NCI-H774 (cell line): ENCODE results near the gene IL32.
A peak's percentile ranks its signal among the peaks of the same experiment; 100 is the strongest.

Experiments
- DNase-seq: peaks from one replicate; lab custom pipeline; 2025; lab: John Stamatoyannopoulos, UW

IL32 gene

DNA sequence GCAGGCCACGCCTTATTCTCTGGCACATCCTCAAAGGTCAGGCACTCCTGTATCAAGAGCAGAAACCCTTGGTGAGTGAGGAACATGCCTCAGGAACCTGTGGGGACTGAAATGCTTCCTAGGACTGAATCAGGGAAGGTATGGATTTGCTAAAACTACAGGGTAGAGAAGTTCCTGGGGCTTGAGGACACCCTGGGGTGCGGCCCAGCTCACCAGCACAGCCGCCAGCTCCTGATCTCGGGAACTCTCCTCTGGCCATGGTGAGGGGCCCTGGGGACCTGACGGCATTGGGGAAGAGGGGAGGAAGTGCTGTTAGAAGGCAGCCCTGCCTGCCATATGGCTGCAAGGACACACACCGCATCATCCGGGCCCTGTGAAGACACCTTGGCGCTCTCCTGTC is 26.1 kb downstream of the IL32 start:
- DNase-seq, result no peak

DNA sequence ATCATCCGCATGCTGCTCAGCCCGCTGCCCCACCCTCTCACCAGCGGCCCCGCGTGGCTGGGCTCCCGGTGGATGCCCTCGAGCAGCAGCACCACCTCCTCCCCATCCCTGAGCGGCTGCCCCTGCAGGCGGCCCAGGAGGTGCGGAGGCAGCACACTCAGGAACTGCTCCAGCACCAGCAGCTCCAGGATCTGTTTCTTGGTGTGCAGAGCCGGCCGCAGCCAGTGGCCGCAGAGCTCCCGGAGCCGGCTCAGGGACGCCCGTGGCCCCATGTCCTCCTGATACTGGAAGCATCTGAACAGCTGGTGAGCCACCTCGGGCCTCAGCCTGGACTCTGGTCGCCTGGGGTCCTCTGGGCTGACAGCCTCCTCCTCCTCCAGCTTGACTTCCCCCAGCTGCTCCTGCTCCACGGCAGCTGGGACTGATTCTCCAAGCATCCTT is 27.1 kb downstream of the IL32 start:
- no peak for DNase-seq

DNA sequence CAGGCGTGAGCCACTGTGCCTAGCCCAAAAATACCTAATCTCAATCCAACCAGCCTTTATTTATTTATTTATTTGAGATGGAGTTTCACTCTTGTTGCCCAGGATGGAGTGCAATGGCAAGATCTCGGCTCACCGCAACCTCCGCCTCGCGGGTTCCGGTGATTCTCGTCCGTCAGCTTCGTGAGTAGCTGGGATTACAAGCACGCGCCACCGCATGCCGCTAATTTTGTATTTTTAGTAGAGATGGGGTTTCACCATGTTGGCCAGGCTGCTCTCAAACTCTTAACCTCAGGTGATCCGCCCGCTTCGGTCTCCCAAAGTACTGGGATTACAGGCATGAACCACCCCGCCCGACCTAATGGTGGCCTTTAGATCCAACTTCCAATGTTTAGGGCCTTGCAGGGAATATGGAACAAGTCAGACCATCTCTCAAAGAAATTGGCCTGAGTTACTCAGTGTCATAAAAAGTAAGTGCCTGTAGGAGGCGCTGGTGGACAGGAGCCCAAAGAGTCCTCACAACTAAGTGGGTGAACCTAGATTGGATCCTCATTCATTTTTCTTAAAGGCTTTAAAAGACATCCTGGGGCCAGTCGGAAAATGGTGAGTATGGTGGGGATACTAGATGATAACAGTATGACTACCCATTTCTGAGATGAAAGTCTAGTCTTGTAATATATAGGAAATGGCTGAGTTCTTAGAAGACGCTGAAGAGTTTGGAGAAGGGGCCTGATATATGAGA is 29.0 kb downstream of the IL32 start:
- DNase-seq, result peak; percentile 3

DNA sequence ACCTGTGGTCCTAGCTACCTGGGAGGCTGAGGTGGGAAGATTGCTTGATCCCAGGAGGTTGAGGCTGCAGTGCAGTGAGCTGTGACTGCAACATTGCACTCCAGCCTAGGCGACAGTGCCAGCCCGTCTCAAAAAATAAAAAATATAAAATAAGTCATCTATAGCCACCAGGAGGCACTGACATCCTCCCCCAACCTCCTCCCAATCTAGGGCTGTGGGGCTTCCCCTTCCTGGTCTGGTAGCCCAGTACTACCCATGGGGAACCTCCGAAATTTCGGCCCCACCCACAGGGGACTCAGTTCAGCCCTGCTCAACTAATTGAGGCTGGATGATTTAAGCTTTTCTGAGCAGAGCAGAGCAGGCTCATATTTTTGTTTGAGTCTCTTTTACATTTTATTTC is 30.4 kb downstream of the IL32 start:
- DNase-seq, result no peak

DNA sequence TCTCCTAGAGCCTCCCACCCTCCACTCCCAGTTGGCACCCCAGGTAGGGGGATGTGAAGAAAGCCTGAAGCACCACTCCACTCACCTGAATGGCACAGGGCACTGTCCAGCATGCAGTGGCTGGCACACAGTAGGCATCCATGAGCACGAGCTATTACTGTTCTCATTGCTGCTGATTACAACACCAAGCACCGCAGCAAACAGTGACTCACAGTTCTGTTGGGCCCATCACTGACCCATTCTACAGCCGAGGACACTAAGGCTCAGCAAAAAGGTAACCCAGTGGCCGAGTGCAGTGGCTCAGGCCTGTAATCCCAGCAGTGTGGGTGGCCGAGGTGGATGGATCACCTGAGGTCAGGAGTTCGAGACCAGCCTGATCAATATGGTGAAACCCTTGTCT is 30.9 kb downstream of the IL32 start:
- no peak for DNase-seq

DNA sequence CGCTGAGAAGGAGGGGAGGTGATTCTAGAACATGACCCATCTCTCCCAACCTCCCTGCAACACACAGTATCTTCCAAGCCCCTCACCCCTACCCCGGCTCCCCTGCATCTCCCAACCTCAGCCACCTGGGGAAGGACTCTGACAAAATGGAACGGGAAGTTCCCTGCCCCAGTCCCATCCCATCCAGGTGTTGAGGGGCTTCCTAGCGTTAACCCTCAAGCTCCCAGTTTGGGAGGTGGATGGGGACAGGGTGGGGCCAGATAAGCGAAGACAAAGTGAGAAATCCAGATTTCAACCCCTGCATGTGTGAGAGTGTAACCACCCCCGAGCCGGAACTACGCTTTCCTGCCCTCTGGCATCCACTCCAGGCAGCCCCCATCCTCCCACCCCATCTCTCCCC is 31.8 kb downstream of the IL32 start:
- no peak for DNase-seq

DNA sequence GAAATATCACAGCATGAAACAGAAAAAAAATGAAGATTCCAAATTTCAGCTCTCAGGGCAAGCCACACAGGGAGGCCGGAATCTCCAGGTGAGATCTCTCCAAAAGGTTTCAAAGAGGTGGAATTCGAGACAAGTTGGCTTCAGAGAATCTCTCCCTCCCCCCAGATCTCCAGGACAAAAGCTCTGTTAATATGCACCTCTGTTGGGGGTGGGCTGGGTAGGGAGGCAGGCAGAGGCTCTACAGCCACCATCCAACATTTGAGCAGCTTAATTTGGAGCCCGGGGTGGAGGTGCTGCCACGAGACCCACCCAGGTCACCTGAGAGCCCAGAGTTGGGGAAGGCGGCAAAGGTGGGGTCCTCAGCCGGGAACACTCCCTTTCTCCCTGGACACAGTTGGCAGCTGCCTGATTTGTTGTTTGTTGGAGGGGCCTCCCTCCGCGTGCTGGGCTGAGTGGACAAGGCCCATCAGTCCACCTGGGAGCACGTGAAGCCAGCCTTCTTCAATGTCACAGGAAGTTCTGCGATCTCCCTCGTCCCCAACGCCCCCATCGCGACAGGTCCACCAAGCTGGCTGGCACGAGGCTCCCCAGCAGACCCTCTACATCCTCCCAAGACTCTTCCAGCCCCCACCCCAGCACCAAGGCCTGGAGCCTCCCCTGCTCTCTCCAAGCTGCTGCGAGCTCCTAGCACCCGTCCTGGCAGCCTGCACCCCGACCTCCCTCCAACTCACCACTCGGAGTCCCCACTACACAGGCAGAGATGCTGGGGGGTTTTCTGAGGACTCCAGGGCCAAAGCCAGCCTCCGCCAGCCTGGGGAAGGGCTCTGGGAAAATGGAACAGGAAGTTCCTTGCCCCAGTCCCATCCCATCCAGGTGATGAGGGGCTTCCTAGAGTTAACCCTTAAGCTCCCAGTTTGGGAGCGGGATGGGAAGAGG is 33.3 kb downstream of the IL32 start, which contains the start of gene ZSCAN10:
ZSCAN10 (minus strand) TSS at position 836 of the 936 bp plus-strand sequence. CDS start 6,357 bp downstream, outside the sequence.
- DNase-seq, result no peak

DNA sequence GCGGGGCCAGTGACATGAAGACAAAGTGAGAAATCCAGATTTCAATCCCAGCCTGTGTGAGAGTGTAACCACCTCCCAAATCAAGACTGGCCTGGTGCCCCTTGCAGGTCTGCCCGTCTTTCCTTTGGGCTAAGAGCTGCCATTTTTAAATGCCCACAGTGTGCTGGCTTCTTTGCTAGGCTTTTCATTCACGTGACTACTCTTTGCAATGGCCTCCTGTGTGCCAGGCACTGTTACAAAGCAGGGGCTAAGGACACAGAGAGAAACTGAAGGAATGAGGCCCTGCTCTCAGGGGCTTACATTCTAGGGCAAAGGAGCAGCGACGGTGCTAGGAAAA is 33.9 kb downstream of the IL32 start:
- DNase-seq, result no peak

DNA sequence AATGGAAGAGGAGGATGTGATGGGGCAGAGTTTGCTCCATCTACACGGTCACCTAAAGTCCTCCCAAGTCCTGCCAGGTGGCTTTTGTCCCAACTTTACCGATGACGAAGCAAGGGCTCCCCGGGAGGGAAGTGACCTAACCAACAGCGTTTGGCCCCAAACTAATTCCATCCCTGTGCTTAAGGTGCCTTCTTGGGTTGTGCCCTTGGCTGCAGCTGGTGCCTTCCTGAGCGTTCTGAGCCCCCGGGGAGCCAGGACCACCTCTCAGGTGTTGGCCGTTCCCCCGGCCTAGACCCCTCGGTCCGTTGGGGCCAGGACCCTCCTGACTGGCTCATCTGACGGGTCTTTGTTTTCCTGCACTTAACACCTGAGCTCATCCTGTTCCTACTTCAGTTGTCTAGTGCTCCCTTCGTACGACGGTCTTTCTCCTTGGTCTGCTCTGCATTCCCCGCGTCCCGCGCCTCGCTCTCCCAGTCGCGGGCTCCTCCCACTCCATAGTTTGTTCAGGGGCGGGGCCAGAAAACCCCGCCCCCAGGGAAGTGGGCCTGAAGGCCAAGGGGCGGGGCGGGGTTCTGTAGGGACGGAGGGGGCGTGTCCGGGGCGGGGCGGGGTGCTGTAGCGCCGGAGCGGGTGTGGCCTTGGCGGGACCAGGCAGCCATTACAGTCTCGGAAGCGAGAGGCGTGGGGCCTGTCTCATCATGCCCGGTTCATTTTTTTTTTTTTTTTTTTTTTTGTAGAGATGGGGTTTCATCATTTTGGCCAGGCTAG is 34.5 kb downstream of the IL32 start:
- DNase-seq, result peak; percentile 91

DNA sequence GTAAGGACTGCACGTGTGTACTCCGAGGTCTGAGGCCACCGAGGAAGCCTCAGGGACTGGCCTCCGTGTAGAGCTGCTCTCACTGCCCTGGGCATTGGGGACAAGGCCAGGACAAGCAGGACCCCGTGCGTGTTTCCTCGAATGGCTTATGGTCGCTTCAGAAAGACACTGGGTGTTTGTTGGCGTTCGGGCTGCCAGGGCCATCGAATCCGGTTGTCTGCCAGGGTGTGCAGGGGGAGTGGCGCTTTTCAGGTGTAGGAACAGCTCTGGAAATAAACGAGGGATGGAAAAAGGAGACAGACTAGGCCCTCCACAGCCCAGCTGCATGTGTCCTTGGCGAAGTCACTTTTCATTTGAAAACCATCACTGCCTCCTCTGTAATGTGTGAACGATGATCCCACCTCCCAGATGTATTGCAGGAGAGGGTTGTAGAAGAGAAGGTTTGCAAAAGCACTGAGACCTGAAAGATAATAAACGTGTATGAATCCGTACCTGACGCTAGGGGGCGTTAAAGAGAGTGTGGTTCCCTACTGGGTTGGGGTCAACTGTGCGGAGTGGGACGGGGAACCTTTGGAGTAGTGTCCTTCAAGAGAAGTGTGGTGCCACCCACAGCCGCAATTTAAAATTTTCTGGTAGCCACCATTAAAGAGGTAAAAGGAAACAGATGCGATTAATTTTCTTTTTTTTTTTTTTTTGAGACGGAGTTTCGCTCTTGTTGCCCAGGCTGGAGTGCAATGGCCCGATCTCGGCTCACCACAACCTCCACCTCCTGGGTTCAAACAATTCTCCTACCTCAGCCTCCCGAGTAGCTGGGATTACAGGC is 35.8 kb downstream of the IL32 start:
- no peak for DNase-seq

DNA sequence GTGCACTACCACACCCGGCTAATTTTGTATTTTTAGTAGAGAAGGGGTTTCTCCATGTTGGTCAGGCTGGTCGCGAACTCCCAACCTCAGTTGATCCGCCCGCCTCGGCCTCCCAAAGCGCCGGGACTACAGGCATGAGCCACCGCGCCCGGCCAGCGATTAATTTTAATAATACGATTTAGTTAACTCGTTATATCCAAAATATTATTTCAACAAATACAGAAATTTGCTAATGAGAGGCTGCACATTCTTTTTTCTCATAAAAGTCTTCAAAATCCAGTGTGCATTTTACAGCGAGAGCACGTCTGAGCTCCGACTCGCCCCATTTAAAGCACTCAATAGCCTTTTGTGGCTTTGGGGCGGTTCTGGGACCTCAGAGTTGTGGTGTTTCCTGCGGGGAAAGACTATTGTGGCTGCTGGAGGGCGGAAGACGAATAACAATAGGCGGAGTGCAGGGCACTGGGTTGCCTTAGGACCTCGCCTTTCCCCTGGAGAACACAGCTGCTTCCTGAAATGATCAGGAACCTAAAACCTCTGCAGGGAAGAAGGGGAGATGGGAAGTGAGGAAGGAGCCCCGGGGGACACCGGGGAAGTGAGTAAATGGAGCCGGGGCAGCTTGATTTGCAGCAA is 36.5 kb downstream of the IL32 start:
- DNase-seq, result no peak

DNA sequence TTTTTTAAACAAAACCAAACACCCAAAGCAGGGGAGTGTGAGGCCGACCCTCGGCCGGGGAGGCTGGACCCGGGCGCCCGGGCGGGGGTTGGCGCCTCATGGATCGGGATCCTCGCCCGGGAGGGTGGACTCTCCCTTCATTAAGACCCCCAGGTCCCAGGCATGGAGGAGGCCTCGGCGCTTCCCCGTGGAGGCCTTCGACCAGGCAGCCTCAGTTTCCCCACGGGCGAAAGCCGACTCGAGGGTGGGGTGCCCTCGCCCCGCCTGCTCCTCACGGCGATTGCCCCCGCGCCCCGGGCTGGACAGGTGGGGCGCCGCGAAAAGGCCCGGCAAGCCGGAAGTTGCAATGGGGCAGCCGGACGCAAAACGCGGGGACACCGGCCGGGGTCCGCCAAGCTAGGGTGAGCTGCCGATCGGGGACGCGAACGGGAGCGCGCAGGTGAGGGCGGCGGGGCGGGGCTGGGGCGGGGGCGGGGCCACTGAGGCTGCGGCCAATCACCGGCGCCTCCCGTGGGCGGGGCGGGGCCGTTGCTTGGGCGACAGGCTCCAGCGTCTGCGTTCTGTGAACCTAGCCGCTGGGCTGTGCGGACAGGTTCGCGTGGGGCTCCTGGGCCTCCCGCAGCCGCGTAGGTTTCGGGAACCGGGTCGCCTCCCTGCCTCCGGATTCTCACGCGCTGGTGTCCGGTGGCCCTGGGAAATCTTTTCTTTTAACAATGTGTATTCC is 40.9 kb downstream of the IL32 start:
- peak; percentile 91 for DNase-seq

DNA sequence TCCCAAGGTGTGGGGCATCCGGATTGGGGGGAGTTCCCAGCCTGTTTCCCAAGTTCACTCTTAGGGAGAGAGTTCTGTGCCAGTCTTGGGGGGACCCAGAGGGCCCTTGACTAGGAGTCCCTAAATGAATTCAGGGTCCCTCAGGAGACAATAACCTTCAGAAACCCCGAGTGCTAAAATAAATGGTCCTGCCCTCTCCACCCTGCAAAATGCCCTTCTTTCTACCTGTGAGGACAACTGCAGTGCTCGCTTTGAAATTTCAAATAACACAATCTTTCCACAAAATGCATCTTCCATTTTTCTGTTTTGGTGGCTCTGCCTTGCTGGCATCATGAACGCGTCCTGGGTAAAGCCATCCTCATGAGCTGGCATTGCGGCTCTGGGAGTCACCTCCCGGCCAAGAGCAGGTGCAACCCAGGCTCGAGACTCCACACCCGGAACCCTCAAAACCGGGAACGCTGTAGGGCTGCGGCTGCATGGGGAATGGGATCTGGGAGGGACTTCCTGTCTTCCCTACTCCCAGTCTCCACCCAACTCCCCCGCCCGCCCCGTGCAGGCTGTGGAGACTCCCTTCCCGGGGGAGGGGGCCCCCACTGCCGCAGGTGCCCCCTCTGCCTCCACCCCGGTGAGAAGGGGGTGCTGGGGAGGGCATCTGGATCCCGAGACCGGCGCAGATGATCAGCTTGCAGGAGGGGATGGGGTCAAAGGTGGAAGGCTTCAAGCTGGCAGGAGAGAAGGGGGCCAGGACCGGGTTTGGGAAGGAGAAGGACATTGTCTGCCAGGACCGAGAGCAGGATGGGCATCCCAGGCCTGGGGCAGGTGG is 46.8 kb downstream of the IL32 start, which contains the start of gene ZNF205:
ZNF205 (plus strand) TSS at position 529 of the 823 bp plus-strand sequence. CDS start 845 bp downstream, outside the sequence.
- peak; percentile 77 for DNase-seq

DNA sequence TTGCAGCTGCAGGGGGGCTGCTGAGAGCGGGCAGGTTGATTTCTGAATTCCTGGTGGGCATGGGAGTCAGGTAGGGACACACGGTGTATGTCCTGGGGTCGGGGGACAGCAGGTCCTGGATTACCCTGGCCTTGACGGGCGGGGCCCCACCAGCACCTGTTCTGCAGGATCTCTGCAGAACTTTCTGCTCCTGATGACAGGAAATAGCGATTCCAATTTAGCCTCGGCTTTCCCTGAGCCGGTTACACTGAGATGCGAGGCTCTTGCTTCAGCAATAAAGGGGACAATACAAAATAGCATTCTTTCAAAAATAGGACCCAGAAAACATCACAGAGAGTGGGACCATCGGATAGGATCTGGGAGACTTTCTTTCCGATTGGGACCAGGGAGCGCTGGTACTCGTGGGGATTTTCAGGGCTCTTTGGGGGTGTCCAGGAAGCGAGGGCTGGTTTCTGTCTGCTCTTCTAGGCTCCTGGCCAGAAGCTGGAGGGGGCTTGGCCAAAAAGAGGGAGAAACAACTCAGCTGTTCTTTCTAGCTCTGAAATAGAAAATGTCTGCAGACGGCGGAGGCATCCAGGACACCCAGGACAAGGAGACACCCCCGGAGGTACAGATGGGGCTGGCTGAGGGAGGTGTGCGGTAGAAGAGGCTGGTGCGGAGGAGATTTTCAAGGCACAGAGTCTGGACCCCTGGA is 47.6 kb downstream of the IL32 start:
- DNase-seq, result no peak

DNA sequence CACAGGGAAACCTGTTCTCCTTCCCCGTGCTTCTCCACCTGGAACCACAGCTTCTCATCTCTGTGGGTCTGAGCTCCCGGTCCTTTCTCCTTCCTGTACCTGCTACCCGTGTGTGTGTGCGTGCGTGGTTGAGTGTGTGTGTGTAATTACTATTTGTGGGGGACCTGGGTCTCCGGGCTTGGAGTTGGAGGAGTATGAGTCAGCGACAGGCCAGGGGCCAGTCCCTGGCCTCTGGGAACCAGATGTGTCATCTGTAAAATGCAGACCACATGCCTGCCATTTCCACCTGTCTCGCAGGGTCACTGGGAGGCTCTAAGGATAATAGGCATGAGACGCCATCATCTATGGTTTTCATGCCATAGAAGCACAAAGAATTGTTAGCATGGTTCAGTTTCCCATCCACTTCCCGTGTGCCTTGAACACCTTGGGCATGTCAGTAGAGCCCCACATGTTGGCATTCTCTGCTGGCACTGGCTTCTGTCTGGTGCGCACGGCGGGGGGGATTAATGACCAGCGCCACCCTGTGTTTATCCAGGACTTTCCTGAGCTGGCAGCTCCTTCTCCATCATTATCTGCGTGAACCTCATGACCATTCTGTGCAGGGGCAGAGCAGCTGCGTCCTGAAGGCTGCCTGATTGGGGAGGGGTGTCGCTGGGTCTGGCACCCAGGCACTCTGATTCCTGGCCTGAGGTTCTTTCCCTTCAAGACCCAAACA is 48.5 kb downstream of the IL32 start:
- no peak for DNase-seq

DNA sequence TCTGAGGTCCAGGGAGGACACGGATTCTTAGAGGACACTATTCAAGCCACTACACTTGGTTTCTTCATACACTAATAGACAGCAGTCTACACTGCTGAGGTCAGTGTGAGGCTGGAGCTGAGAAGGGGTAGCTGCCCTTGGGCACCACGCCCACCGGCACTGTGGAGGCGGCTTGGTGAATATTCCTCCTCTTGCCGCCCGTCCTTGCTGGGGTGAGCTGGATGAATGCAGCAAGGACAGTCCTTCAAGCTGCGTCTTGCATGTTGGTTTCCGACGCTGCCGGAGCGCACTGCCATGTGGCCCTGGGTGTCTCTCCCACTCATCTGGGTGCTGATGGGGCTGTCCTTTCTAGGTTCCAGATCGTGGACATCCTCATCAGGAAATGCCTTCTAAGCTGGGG is 49.6 kb downstream of the IL32 start:
- no peak for DNase-seq

DNA sequence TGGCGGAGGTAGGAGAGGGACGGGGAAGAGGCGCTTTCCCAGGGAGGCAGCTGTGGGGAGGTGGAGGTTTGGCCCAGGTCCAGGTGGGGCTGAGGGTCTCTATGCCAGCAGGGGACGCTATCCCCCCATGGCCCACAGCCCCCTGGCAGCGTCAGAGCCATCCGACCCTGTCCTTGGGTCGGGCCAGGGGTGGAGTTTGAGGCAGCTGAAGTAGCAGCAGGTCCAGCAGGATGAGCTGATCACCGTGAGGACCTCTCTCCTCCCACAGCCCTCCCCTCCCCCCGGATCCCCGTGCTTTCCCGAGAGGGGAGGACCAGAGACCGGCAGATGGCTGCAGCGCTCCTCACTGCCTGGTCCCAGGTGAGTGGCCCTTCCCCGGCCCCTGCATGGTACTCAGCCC is 50.1 kb downstream of the IL32 start:
- no peak for DNase-seq

DNA sequence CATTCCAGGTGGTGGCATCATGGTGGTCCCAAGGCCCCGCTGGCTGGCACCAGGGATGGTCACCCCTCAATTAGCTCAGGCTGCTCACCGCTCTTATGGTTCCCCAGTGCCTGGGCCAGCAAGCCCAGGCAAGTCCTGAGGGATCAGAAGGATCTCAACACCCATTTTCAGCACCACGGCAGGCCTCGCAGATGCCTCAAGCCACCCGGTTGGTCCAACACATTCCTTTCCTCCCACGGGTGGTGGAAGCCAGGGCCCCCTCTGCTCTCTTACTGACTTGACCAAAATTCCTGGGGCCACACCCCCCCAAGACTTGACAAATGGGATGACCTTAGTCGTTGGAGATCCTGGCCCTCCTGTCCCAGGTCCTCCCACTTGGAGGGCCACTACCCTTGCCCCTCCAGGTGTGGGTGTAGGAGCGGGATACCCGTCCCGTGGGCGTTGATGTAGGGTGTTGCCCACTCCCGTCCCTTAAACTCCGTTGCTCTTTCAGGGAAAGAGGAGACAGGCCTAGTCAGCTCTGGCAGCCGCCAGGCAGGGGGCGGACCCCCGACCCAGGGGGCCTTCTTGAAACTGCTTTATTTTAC is 52.9 kb downstream of the IL32 start:
- no peak for DNase-seq
